ENCODE results near the gene EXOC4.
"Not testable (repeated sequence)": the region's sequence is repeated elsewhere in the genome, so short reads cannot be mapped to it uniquely, and the experiment has no call there.

The EXOC4 gene

GRCh38 chr7:133779538-133779937 is 526.7 kb downstream of the EXOC4 start:
- not testable (repeated sequence) for DNase-seq (ENCODE audit: low read depth in 1 of 2, low spot score in 1 of 2)

- no peak for DNase-seq (ENCODE audit: low read depth in 1 of 2, low spot score in 1 of 2)
These were observed 528.0 kb downstream of the EXOC4 start for GRCh38 chr7:133780912-133781311.

GRCh38 chr7:133781486-133782090 is 528.7 kb downstream of the EXOC4 start:
- DNase-seq (ENCODE audit: low read depth in 1 of 2, low spot score in 1 of 2), result no peak

GRCh38 chr7:133782470-133782869 is 529.6 kb downstream of the EXOC4 start:
- DNase-seq (ENCODE audit: low read depth in 1 of 2, low spot score in 1 of 2), result no peak

- DNase-seq (ENCODE audit: low read depth in 1 of 2, low spot score in 1 of 2), result no peak
These were observed 530.4 kb downstream of the EXOC4 start for GRCh38 chr7:133783276-133783675.

GRCh38 chr7:133784486-133785001 is 531.7 kb downstream of the EXOC4 start:
- DNase-seq (ENCODE audit: low read depth in 1 of 2, low spot score in 1 of 2), result no peak

- DNase-seq (ENCODE audit: low read depth in 1 of 2, low spot score in 1 of 2), result no peak
These were observed 533.6 kb downstream of the EXOC4 start for GRCh38 chr7:133786401-133786937.

- DNase-seq (ENCODE audit: low read depth in 1 of 2, low spot score in 1 of 2), result no peak
These were observed 537.1 kb downstream of the EXOC4 start for GRCh38 chr7:133789974-133790373.

GRCh38 chr7:133790911-133791310 is 538.0 kb downstream of the EXOC4 start:
- no peak for DNase-seq (ENCODE audit: low read depth in 1 of 2, low spot score in 1 of 2)

- DNase-seq (ENCODE audit: low read depth in 1 of 2, low spot score in 1 of 2), result no peak
These were observed 541.6 kb downstream of the EXOC4 start for GRCh38 chr7:133794479-133794878.

GRCh38 chr7:133795068-133795665 is 542.3 kb downstream of the EXOC4 start:
- DNase-seq (ENCODE audit: low read depth in 1 of 2, low spot score in 1 of 2), result no peak

- DNase-seq (ENCODE audit: low read depth in 1 of 2, low spot score in 1 of 2), result no peak
These were observed 544.2 kb downstream of the EXOC4 start for GRCh38 chr7:133796782-133797745.

- DNase-seq (ENCODE audit: low read depth in 1 of 2, low spot score in 1 of 2), result no peak
These were observed 545.1 kb downstream of the EXOC4 start for GRCh38 chr7:133797818-133798520.

GRCh38 chr7:133801341-133801740 is 548.5 kb downstream of the EXOC4 start:
- no peak for DNase-seq (ENCODE audit: low read depth in 1 of 2, low spot score in 1 of 2)

GRCh38 chr7:133804127-133804526 is 551.2 kb downstream of the EXOC4 start:
- no peak for DNase-seq (ENCODE audit: low read depth in 1 of 2, low spot score in 1 of 2)

GRCh38 chr7:133805426-133805825 is 552.5 kb downstream of the EXOC4 start:
- no peak for DNase-seq (ENCODE audit: low read depth in 1 of 2, low spot score in 1 of 2)

- DNase-seq (ENCODE audit: low read depth in 1 of 2, low spot score in 1 of 2), result no peak
These were observed 555.0 kb downstream of the EXOC4 start for GRCh38 chr7:133807624-133808492.

GRCh38 chr7:133808493-133808866 is 555.6 kb downstream of the EXOC4 start:
- DNase-seq (ENCODE audit: low read depth in 1 of 2, low spot score in 1 of 2), result no peak

- no peak for DNase-seq (ENCODE audit: low read depth in 1 of 2, low spot score in 1 of 2)
These were observed 560.0 kb downstream of the EXOC4 start for GRCh38 chr7:133812877-133813276.

GRCh38 chr7:133815611-133816210 is 562.8 kb downstream of the EXOC4 start:
- DNase-seq (ENCODE audit: low read depth in 1 of 2, low spot score in 1 of 2), result no peak

Measured in stimulated activated CD4-positive, alpha-beta T cell treated with anti-CD3 and anti-CD28 coated beads, Interleukin-15, amount 100 ng/mL, for 1 hour (primary cell).